Measurements from ENCODE around the gene ZFTA. TPM values are rescaled to one million over a fixed set of nuclear protein-coding genes. Genes with fewer than 3 reads are reported as not detected.

Gene ZFTA
- 10 to 100 TPM in 1 of 2 donors, 1 to 10 TPM in 1; 8.4 to 12.1 TPM for total RNA-seq
- 1 to 10 TPM; 1.7 to 5.2 TPM for polyA plus RNA-seq

DNA sequence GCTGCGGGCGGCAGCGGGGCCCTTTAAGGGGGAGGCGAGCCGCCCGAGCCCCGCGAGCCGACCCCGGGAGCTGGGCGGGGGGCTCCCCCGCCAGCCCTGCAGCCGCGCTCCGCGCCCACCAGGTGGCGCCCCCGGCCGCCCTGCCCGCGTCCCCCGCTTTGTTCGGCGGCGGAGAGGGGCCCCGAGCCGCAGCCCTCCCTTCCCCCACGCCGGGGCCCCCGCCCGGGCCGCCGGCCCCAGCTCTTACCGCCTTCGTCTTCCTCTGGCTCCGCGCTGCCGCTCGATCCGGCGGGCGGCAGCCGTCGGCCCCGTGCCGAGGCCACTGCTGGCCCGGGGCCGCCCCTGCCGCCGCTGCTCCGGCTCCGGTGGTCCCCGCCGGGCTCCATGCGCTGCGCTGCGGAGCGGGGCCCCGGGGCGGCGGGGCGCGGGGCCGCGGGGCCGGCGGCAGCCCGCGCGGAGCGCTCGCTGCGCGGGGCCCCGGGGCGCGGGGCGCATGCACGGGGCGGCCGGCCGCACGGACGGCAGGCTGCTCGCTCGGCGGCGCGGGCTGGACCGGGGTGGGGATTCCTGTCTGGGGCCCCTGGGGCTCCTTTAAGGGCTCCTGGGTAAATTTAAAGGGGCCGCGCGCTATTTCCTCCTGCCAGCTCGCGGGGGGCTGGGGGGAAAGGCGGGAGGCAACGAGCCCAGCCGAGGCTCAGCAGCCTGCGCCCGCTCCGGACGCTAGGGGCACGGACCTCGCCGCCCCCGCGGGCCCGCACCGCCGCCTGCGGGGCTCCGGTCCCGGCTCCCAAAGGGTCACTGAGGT lies at the start of gene ZFTA:
TSS of gene ZFTA (minus strand) at position 539 of the 805 bp plus-strand sequence. CDS start at position 386, 153 bp downstream.
- TF ChIP-seq TAF1 (conservative IDR thresholded peaks at IDR 0.05) (no peak), FOXA1 (IDR thresholded peaks at IDR 0.05) (no peak), CTCF (IDR thresholded peaks at IDR 0.05; ENCODE audit: low read depth, low read length, missing input control) (peak; percentile 65), SP1 (IDR thresholded peaks at IDR 0.05) (no peak), GABPA (IDR thresholded peaks at IDR 0.05 in 1 of 2, conservative IDR thresholded peaks at IDR 0.05 in 1 of 2) (no peak), YY1 (IDR thresholded peaks at IDR 0.05) (no peak), RAD21 (IDR thresholded peaks at IDR 0.05) (peak in 1 of 2 donors; percentile 31), RXRA (IDR thresholded peaks at IDR 0.05) (no peak), ZBTB33 (IDR thresholded peaks at IDR 0.05) (no peak)
- Histone ChIP-seq H3K4me3 (ENCODE audit: low read depth in 1 of 3, low read length in 3 of 3) (peak within 1 kb of the TSS; percentile 52 to 97 (median 85)), H3K27me3 (ENCODE audit: control insufficient read depth in 4 of 4, insufficient read depth in 4 of 4, low read length in 3 of 4) (no peaks in the 10 kb centered on the region), H3K36me3 (ENCODE audit: control insufficient read depth in 4 of 4, insufficient read depth in 3 of 4, low read depth in 1 of 4, low read length in 3 of 4) (no peaks in the 10 kb centered on the region), H3K9ac (ENCODE audit: low read depth in 1 of 2, low read length in 2 of 2) (peak within 1 kb of the TSS; percentile 72 to 77), H3K27ac (ENCODE audit: low read depth in 1 of 2, low read length in 2 of 2) (peak within 1 kb of the TSS; percentile 73 to 82), H3K4me1 (ENCODE audit: control insufficient read depth in 4 of 4, insufficient read depth in 4 of 4, low read length in 3 of 4) (peaks cover 15 to 48% (median 34%) of the 10 kb centered on the region in 4 donors), H3K9me3 (ENCODE audit: control insufficient read depth in 4 of 4, low read length in 3 of 4) (no peaks in the 10 kb centered on the region)
- peak; percentile 74 for DNase-seq (ENCODE audit: low spot score)
- WGBS: under 1% methylated on average over 113 of the region's 113 CpGs

DNA sequence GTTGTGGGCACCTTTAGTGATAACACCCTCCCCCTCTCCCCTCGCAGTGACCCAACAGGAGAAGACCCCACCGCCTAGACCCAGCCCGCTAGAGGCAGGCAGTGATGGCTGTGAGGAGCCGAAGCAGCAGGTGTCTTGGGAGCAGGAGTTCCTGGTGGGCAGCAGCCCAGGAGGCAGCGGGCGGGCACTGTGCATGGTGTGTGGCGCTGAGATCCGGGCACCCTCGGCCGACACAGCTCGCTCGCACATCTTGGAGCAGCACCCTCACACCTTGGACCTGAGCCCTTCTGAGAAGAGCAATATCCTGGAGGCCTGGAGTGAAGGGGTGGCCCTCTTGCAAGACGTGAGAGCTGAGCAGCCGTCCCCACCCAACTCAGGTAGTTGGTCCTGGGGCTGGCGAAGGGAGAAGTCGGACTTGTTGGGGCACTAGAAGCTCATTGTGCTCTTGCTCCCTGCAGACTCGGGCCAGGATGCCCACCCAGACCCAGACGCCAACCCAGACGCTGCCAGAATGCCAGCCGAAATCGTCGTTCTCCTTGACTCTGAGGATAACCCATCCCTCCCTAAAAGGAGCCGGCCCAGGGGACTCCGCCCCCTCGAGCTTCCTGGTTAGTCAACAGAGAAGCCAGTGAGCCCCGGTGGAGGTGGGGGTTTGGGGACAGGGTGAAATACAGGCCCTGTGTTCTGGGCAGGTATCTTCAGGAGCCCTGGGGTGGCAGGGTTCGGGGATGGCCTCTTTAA lies 49.4 kb upstream of the ZFTA start:
- Histone ChIP-seq H3K36me3 (ENCODE audit: control insufficient read depth in 4 of 4, insufficient read depth in 3 of 4, low read depth in 1 of 4, low read length in 3 of 4) (peaks cover 0 to 4% (median 3%) of the 10 kb centered on the region in 4 donors), H3K9ac (ENCODE audit: low read depth in 1 of 2, low read length in 2 of 2) (no peak overlapping the region), H3K27me3 (ENCODE audit: control insufficient read depth in 4 of 4, insufficient read depth in 4 of 4, low read length in 3 of 4) (no peaks in the 10 kb centered on the region), H3K9me3 (ENCODE audit: control insufficient read depth in 4 of 4, low read length in 3 of 4) (no peaks in the 10 kb centered on the region), H3K27ac (ENCODE audit: low read depth in 1 of 2, low read length in 2 of 2) (no peak overlapping the region), H3K4me3 (ENCODE audit: low read depth in 1 of 3, low read length in 3 of 3) (no peak overlapping the region), H3K4me1 (ENCODE audit: control insufficient read depth in 4 of 4, insufficient read depth in 4 of 4, low read length in 3 of 4) (peaks cover 0 to 15% (median 7%) of the 10 kb centered on the region in 4 donors)
- DNase-seq (ENCODE audit: low spot score): no peak
- WGBS: 93% methylated on average over 27 of the region's 27 CpGs
- no peak for TF ChIP-seq YY1 (IDR thresholded peaks at IDR 0.05)

DNA sequence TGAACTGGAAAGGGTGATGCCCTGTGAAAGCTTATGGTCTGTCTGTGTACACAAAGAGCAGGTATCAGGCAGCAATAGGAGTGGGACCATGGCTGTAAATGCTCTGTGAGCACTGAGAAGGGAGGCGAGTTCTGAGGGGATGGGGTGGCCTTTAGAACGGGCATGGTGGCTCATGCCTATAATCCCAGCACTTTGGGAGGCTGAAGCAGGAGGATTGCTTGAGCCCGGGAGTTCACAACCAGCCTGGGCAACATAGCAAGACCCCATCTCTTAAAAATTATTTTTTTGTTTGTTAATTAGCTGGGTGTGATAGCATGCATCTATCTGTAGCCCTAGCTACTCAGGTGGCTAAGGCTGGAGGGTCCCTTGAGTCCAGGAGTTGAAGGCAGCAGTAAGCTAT lies 48.2 kb upstream of the ZFTA start:
- peaks cover 0 to 20% (median 11%) of the 10 kb centered on the region in 4 donors for H3K4me1 ChIP-seq (ENCODE audit: control insufficient read depth in 4 of 4, insufficient read depth in 4 of 4, low read length in 3 of 4)
- no peak overlapping the region for H3K27ac ChIP-seq (ENCODE audit: low read depth in 1 of 2, low read length in 2 of 2)
- H3K9ac ChIP-seq (ENCODE audit: low read depth in 1 of 2, low read length in 2 of 2): no peak overlapping the region
- H3K4me3 ChIP-seq (ENCODE audit: low read depth in 1 of 3, low read length in 3 of 3): no peak overlapping the region
- peaks cover 0 to 2% (median 0%) of the 10 kb centered on the region in 4 donors for H3K36me3 ChIP-seq (ENCODE audit: control insufficient read depth in 4 of 4, insufficient read depth in 3 of 4, low read depth in 1 of 4, low read length in 3 of 4)
- 96% methylated on average over 3 of the region's 3 CpGs for WGBS
- no peaks in the 10 kb centered on the region for H3K27me3 ChIP-seq (ENCODE audit: control insufficient read depth in 4 of 4, insufficient read depth in 4 of 4, low read length in 3 of 4)
- no peaks in the 10 kb centered on the region for H3K9me3 ChIP-seq (ENCODE audit: control insufficient read depth in 4 of 4, low read length in 3 of 4)
- no peak for DNase-seq (ENCODE audit: low spot score)
- no peak for TF ChIP-seq CTCF (IDR thresholded peaks at IDR 0.05; ENCODE audit: low read depth, low read length, missing input control)
- no peak for TF ChIP-seq HNF4A (conservative IDR thresholded peaks at IDR 0.05)
- TF ChIP-seq GABPA (IDR thresholded peaks at IDR 0.05 in 1 of 2, conservative IDR thresholded peaks at IDR 0.05 in 1 of 2): no peak
- no peak for TF ChIP-seq RAD21 (IDR thresholded peaks at IDR 0.05)
- TF ChIP-seq FOXA1 (IDR thresholded peaks at IDR 0.05): no peak
- no peak for TF ChIP-seq REST (IDR thresholded peaks at IDR 0.05)
